GM18498 (cell line): ENCODE measurements around the gene CDHR2.

Experiments used
- ATAC-seq: cut with Tn5 transposase; IDR thresholded peaks from one replicate; pipeline ENCODE4 v1.9.1; 2021; ENCODE audit warnings: mild to moderate bottlenecking, moderate library complexity; ENCODE audit not compliant: unreplicated experiment

Gene CDHR2

GRCh38 chr5:176619203-176619568 lies 70.0 kb downstream of the CDHR2 start:
- no peak for ATAC-seq

GRCh38 chr5:176619569-176620332 lies 70.6 kb downstream of the CDHR2 start:
- ATAC-seq, result no peak

GRCh38 chr5:176620333-176620981 lies 71.3 kb downstream of the CDHR2 start:
- no peak for ATAC-seq

GRCh38 chr5:176621661-176622079 lies 72.5 kb downstream of the CDHR2 start:
- no peak for ATAC-seq

- ATAC-seq, result no peak
Observed at GRCh38 chr5:176624142-176624541, 75.0 kb downstream of the CDHR2 start.

GRCh38 chr5:176624938-176625337 lies 75.8 kb downstream of the CDHR2 start:
- no peak for ATAC-seq

GRCh38 chr5:176625512-176625911 lies 76.4 kb downstream of the CDHR2 start:
- ATAC-seq, result no peak

GRCh38 chr5:176625966-176626875 lies 77.1 kb downstream of the CDHR2 start:
- no peak for ATAC-seq

GRCh38 chr5:176626876-176627236 lies 77.7 kb downstream of the CDHR2 start:
- ATAC-seq, result no peak

- no peak for ATAC-seq
Observed at GRCh38 chr5:176627582-176627981, 78.4 kb downstream of the CDHR2 start.

- ATAC-seq, result no peak
Observed at GRCh38 chr5:176628406-176629228, 79.5 kb downstream of the CDHR2 start.

- no peak for ATAC-seq
Observed at GRCh38 chr5:176629317-176629852, 80.2 kb downstream of the CDHR2 start.

GRCh38 chr5:176629853-176630680 lies 80.9 kb downstream of the CDHR2 start, which contains the start of the genes EIF4E1B and SNCB:
Gene EIF4E1B, plus strand, starts transcription at chr5:176630675. Its CDS starts 12,113 bp downstream, at chr5:176642788.
Gene SNCB, minus strand, starts transcription at chr5:176630534. Its CDS starts 880 bp downstream, at chr5:176629654.
- ATAC-seq, result peak; percentile 76

- ATAC-seq, result no peak
Observed at GRCh38 chr5:176630681-176631222, 81.6 kb downstream of the CDHR2 start.

- ATAC-seq, result no peak
Observed at GRCh38 chr5:176631383-176632200, 82.5 kb downstream of the CDHR2 start.

- ATAC-seq, result no peak
Observed at GRCh38 chr5:176632745-176633144, 83.6 kb downstream of the CDHR2 start.

- no peak for ATAC-seq
Observed at GRCh38 chr5:176633598-176633997, 84.5 kb downstream of the CDHR2 start.

- no peak for ATAC-seq
Observed at GRCh38 chr5:176636426-176636825, 87.3 kb downstream of the CDHR2 start.
